Omental fat pad (tissue), 4 donors: ENCODE data around the gene ZFP57. TPM values are rescaled to one million over a fixed set of nuclear protein-coding genes. Genes with fewer than 3 reads are reported as not detected.
A peak's percentile ranks its signal among the peaks of the same experiment; 100 is the strongest.

Experiments used
- ATAC-seq: fragments of 150-250 bp; one replicate; pipeline ENCODE4 v1.9.1; 2016; ENCODE audit warnings: mild to moderate bottlenecking, moderate library complexity; ENCODE audit not compliant: low FRiP score
- DNase-seq: peaks from one replicate; pipeline ENCODE4 v3.0.0-alpha.2; 2019; ENCODE audit warnings: low spot score
- total RNA-seq, 4 donors: library from RNA; depleted of rRNA; stranded (reverse); fragments of >200 nt; gene quantifications; one replicate each; pipeline ENCODE4 v1.1.0, GENCODE V29; 2016
- TF ChIP-seq, protein P1 (sequence below), 3 donors: fragments of 450-650 bp; IDR thresholded peaks; one replicate each; pipeline ENCODE4 v1.5.1; 2016 to 2017; ENCODE audit warnings: antibody characterized with exemption in 3 of 3, mild to moderate bottlenecking in 3 of 3, moderate library complexity in 2 of 3

Gene ZFP57
- total RNA-seq, 4 donors from 2014 or later: 1.9 to 2.7 TPM; not detected in 2

DNA sequence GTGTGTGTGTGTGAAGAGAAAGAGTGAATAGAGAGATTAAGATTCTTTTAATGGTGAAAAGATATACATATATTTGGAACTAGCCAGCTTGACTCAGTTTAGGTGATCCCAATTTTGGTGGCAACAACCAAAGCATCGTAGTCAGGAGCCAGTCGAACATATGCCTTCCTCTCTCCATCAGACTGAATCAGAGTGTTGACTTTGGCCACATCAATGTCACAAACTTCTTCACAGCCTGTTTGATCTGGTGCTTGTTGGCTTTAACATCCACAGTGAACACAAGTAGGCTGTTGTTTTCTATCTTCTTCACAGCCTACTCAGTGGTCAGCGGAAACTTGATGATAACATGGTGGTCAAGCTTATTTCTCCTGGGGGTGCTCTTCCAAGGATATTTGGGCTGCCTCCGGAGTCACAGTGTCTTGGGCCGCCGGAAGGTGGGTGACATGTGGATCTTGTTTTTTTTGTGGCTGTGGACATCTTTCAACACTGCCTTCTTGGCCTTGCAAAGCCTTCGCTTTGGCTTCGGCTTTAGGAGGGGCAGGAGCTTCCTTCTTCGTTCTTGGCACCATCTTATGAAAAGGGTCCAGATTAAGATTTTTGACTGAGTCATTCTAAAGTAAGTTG, 45.7 kb upstream of the ZFP57 start:
- DNase-seq: no peak
- ATAC-seq: no peak
- TF ChIP-seq, protein P1, sequence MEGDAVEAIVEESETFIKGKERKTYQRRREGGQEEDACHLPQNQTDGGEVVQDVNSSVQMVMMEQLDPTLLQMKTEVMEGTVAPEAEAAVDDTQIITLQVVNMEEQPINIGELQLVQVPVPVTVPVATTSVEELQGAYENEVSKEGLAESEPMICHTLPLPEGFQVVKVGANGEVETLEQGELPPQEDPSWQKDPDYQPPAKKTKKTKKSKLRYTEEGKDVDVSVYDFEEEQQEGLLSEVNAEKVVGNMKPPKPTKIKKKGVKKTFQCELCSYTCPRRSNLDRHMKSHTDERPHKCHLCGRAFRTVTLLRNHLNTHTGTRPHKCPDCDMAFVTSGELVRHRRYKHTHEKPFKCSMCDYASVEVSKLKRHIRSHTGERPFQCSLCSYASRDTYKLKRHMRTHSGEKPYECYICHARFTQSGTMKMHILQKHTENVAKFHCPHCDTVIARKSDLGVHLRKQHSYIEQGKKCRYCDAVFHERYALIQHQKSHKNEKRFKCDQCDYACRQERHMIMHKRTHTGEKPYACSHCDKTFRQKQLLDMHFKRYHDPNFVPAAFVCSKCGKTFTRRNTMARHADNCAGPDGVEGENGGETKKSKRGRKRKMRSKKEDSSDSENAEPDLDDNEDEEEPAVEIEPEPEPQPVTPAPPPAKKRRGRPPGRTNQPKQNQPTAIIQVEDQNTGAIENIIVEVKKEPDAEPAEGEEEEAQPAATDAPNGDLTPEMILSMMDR (IDR thresholded peaks at IDR 0.05): no peak

DNA sequence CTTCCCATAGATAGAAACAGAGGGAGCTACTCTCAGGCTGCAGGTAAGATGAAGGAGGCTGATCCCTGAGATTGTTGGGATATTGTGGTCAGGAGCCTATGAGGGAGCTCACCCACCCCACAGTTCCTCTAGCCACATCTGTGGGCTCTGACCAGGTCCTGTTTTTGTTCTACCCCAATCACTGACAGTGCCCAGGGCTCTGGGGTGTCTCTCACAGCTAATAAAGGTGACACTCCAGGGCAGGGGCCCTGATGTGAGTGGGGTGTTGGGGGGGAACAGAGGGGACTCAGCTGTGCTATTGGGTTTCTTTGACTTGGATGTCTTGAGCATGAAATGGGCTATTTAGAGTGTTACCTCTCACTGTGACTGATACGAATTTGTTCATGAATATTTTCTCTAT, 45.0 kb upstream of the ZFP57 start:
- TF ChIP-seq, protein P1 (IDR thresholded peaks at IDR 0.05): no peak
- no peak for ATAC-seq
- DNase-seq: no peak

DNA sequence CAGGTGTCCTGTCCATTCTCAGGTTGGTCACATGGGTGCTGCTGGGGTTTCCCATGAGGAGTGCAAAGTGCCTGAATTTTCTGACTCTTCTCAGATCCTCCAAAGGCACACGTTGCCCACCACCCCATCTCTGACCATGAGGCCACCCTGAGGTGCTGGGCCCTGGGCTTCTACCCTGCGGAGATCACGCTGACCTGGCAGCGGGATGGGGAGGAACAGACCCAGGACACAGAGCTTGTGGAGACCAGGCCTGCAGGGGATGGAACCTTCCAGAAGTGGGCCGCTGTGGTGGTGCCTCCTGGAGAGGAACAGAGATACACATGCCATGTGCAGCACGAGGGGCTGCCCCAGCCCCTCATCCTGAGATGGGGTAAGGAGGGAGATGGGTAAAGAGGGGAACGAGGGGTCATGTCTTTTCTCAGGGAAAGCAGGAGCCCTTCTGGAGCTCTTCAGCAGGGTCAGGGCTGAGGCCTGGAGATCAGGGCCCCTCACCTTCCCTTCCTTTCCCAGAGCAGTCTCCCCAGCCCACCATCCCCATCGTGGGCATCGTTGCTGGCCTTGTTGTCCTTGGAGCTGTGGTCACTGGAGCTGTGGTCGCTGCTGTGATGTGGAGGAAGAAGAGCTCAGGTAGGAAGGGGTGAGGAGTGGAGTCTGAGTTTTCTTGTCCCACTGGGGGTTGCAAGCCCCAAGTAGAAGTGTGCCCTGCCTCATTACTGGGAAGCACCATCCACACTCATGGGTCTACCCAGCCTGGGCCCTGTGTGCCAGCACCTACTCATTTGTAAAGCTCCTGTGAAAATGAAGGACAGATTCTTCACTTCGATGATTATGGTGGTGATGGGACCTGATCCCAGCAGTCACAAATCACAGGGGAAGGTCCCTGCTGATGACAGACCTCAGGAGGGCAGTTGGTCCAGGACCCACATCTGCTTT, 44.3 kb upstream of the ZFP57 start:
- DNase-seq (no peak), ATAC-seq (no peak)
- TF ChIP-seq, protein P1 (IDR thresholded peaks at IDR 0.05): no peak

DNA sequence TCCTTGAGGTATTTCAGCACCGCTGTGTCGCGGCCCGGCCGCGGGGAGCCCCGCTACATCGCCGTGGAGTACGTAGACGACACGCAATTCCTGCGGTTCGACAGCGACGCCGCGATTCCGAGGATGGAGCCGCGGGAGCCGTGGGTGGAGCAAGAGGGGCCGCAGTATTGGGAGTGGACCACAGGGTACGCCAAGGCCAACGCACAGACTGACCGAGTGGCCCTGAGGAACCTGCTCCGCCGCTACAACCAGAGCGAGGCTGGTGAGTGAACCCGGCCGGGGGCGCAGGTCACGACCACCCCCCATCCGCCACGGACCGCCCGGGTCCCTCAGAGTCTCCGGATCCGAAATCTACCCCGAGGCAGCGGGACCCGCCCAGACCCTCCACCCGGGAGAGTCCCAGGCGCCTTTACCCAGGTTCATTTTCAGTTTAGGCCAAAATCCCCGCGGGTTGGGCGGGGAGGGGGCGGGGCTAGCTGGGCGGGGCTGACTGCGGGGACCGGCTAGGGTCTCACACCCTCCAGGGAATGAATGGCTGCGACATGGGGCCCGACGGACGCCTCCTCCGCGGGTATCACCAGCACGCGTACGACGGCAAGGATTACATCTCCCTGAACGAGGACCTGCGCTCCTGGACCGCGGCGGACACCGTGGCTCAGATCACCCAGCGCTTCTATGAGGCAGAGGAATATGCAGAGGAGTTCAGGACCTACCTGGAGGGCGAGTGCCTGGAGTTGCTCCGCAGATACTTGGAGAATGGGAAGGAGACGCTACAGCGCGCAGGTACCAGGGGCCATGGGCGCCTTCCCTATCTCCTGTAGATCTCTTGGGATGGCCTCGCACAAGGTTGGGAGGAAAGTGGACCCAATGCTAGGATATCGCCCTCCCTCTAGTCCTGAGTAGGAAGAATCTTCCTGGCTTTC, 43.0 kb upstream of the ZFP57 start:
- peak; percentile 61 for ATAC-seq
- peak; percentile 56 for DNase-seq
- TF ChIP-seq, protein P1 (IDR thresholded peaks at IDR 0.05): no peak

DNA sequence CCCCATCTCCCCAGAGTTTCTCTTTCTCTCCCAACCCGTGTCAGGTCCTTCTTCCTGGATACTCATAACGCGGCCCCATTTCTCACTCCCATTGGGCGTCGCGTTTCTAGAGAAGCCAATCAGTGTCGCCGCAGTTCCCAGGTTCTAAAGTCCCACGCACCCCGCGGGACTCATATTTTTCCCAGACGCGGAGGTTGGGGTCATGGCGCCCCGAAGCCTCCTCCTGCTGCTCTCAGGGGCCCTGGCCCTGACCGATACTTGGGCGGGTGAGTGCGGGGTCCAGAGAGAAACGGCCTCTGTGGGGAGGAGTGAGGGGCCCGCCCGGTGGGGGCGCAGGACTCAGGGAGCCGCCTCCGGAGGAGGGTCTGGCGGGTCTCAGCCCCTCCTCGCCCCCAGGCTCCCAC, 42.3 kb upstream of the ZFP57 start, which contains the start of gene HLA-F:
Gene HLA-F, plus strand, starts transcription at position 173 of the 404 bp plus-strand sequence. Its CDS starts 30 bp downstream, at position 203.
- TF ChIP-seq, protein P1 (IDR thresholded peaks at IDR 0.05): no peak
- peak; percentile 98 for ATAC-seq
- peak; percentile 85 for DNase-seq

DNA sequence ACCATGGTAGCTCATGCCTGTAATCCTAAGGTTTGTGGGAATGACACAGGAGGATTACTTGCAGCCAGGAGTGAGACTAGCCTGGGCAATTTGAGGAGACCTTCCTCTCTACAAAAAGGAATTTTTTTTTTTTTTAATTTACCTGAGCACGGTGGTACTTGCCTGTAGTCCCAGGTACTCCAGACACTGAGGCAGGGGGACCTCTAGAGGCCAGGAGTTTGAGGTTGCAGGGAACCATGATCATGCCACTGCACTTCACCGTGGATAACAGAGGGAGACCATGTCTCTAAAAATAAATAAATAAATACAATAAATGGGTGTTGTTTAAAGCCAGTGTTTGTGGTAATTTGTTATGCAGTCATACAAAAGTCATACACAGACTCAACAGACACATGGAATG, 39.9 kb upstream of the ZFP57 start:
- DNase-seq (no peak), ATAC-seq (no peak)
- TF ChIP-seq, protein P1 (IDR thresholded peaks at IDR 0.05): no peak
